Uterus (tissue), 2 donors: Measurements from ENCODE around the gene BSN.

Experiments
- POLR2A ChIP-seq, 2 donors: fragments of 450-650 bp; IDR thresholded peaks; one replicate each; pipeline ENCODE4 v1.6.1; 2016; ENCODE audit warnings: antibody characterized with exemption in 2 of 2, mild to moderate bottlenecking in 1 of 2, moderate library complexity in 1 of 2
- TF ChIP-seq, protein P1 (sequence below), 4 experiments: fragments of 200-600 bp in 2 of 4; fragments of 450-650 bp in 2 of 4; sonication (generic) in 2 of 4; IDR thresholded peaks; one replicate each; pipeline ENCODE4 v1.5.1; 2016 to 2019; ENCODE audit warnings: antibody characterized with exemption in 4 of 4, mild to moderate bottlenecking in 2 of 4, moderate library complexity in 1 of 4

DNA sequence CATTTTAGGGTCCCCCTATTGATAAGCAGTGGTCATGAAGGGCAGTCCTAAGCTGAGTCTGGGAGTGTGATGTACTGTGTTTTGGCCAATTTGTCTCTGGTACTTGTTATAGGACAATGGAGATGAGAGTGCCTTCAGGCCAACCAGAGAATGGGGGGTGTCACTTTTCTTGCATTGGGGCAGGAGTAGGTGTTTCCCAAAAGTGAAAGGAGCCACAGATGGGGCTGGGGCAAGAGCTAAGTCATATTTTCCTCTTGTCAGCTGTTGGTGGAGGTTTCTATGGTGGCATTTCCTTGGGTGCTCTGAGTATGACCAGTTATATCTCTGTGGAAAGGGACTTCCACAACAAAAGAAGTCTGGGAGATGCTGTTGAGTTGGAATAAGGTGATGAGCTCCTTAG lies 24.7 kb upstream of the BSN start:
- no peak for TF ChIP-seq POLR2A (IDR thresholded peaks at IDR 0.05)
- TF ChIP-seq, protein P1, sequence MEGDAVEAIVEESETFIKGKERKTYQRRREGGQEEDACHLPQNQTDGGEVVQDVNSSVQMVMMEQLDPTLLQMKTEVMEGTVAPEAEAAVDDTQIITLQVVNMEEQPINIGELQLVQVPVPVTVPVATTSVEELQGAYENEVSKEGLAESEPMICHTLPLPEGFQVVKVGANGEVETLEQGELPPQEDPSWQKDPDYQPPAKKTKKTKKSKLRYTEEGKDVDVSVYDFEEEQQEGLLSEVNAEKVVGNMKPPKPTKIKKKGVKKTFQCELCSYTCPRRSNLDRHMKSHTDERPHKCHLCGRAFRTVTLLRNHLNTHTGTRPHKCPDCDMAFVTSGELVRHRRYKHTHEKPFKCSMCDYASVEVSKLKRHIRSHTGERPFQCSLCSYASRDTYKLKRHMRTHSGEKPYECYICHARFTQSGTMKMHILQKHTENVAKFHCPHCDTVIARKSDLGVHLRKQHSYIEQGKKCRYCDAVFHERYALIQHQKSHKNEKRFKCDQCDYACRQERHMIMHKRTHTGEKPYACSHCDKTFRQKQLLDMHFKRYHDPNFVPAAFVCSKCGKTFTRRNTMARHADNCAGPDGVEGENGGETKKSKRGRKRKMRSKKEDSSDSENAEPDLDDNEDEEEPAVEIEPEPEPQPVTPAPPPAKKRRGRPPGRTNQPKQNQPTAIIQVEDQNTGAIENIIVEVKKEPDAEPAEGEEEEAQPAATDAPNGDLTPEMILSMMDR (IDR thresholded peaks at IDR 0.05) = no peak
